A549 (cell line): ENCODE results near the gene INSYN2B.

Experiments
- ATOH8 ChIP-seq: fragments of 250-450 bp; sonication (Bioruptor Pico); IDR thresholded peaks from 2 replicates; pipeline ENCODE4 v1.5.0; 2020; ENCODE audit warnings: low read depth, mild to moderate bottlenecking, moderate library complexity
- CEBPB ChIP-seq, 2 experiments: fragments of >200 bp in 1 of 2; sonication (Bioruptor Twin) in 1 of 2; formaldehyde crosslinking in 1 of 2; IDR thresholded peaks; 2 replicates each; pipeline ENCODE4 v1.6.1; 2012 to 2016
- CHD2 ChIP-seq: fragments of 150-350 bp; IDR thresholded peaks from 2 replicates; pipeline ENCODE4 v1.6.1; 2014; ENCODE audit warnings: low read length; ENCODE audit not compliant: partially characterized antibody
- CTCF ChIP-seq: fragments of >200 bp; sonication (Bioruptor Twin); formaldehyde crosslinking; IDR thresholded peaks from 3 replicates; pipeline ENCODE4 v1.5.1; 2016
- ESRRA ChIP-seq: fragments of 150-350 bp; IDR thresholded peaks from 2 replicates; pipeline ENCODE4 v1.6.1; 2014; ENCODE audit warnings: mild to moderate bottlenecking, low read length, borderline replicate concordance
- FOSL2 ChIP-seq, 2 experiments: fragments of 450-650 bp in 1 of 2; fragments of >200 bp in 1 of 2; sonication (Bioruptor Twin) in 1 of 2; formaldehyde crosslinking; IDR thresholded peaks; 2 replicates each; pipeline versions ENCODE4 v1.5.0 to v1.6.1; 2016 to 2020; ENCODE audit warnings: mild to moderate bottlenecking in 1 of 2, moderate library complexity in 1 of 2
- HOXB5 ChIP-seq: fragments of 250-450 bp; sonication (Bioruptor Pico); IDR thresholded peaks from 2 replicates; pipeline ENCODE4 v1.5.0; 2020; ENCODE audit warnings: mild to moderate bottlenecking, moderate library complexity
- NPAS2 ChIP-seq: fragments of 250-450 bp; sonication (Bioruptor Pico); IDR thresholded peaks from 2 replicates; pipeline ENCODE4 v1.8.0; 2022; ENCODE audit warnings: mild to moderate bottlenecking, moderate library complexity, borderline replicate concordance
- POLR2A ChIP-seq: IDR thresholded peaks from 2 replicates; pipeline ENCODE4 v1.6.1; 2012; ENCODE audit warnings: mild to moderate bottlenecking, low read length
- RAD21 ChIP-seq, 2 experiments: fragments of >200 bp in 1 of 2; sonication (Bioruptor Twin) in 1 of 2; formaldehyde crosslinking in 1 of 2; IDR thresholded peaks in 1 of 2; conservative IDR thresholded peaks in 1 of 2; 2 replicates in 1 of 2; 3 replicates in 1 of 2; pipeline ENCODE4 v1.6.1; 2012 to 2018; ENCODE audit warnings: inconsistent platforms in 1 of 2
- RCOR1 ChIP-seq: fragments of 150-350 bp; IDR thresholded peaks from 2 replicates; pipeline ENCODE4 v1.6.1; 2014; ENCODE audit warnings: antibody characterized with exemption, low read length, low read depth
- USF2 ChIP-seq: fragments of 450-650 bp; IDR thresholded peaks from 2 replicates; pipeline ENCODE4 v1.6.1; 2014; ENCODE audit warnings: antibody characterized with exemption

- no peak for TF ChIP-seq CEBPB (IDR thresholded peaks at IDR 0.05)
- TF ChIP-seq RAD21 (conservative IDR thresholded peaks at IDR 0.05 in 1 of 2, IDR thresholded peaks at IDR 0.05 in 1 of 2): no peak
- TF ChIP-seq CTCF: no peak
- no peak for TF ChIP-seq USF2
- no peak for TF ChIP-seq NPAS2 (CRISPR knock-in tag)
- no peak for TF ChIP-seq FOSL2 (IDR thresholded peaks at IDR 0.05)
- no peak for TF ChIP-seq FOSL2 (CRISPR knock-in tag; IDR thresholded peaks at IDR 0.05)
- no peak for TF ChIP-seq POLR2A
- TF ChIP-seq RCOR1: no peak
- no peak for TF ChIP-seq ESRRA
- no peak for TF ChIP-seq HOXB5 (CRISPR knock-in tag)
- no peak for TF ChIP-seq ATOH8 (CRISPR knock-in tag)
- TF ChIP-seq CHD2: no peak
Observed at GRCh38 chr5:169944115-169944514, 36.2 kb downstream of the INSYN2B start.
